Testis (tissue), 2 donors: Measurements from ENCODE around the gene PHF23.

Experiments
- POLR2A ChIP-seq: fragments of 450-650 bp; IDR thresholded peaks from one replicate; pipeline ENCODE4 v1.6.1; 2017; ENCODE audit warnings: antibody characterized with exemption, mild to moderate bottlenecking, moderate library complexity
- TF ChIP-seq, protein P1 (sequence below), 3 experiments: fragments of 450-650 bp in 2 of 3; fragments of 200-600 bp in 1 of 3; sonication (generic) in 1 of 3; IDR thresholded peaks; one replicate each; pipeline ENCODE4 v1.5.1; 2016 to 2019; ENCODE audit warnings: antibody characterized with exemption in 3 of 3, mild to moderate bottlenecking in 2 of 3, moderate library complexity in 1 of 3

DNA sequence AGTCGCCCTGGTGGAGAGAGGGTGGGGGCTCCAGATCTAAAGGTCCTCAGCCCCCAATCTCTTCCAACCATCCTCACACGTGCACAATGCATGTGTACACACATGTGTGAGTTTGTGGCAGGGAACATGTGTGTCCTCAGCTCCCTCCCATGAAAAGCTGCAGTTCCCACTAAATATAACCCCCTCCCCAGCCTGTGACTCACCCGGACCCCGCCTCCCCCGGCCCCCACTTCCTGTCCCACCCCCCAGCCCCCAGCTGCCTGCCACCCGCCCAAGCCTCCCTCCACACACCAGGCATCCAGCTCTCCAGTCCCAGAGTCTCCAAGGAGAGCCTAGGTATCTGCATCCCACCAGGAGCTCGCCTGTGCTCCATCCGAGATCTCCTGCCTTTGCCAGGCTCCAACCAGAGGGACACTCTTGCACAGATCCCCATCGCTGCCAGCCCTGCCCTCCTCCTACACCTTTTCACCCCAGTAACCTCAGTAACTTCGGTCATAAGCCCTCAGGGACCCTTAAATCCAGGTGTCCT, 23.5 kb downstream of the PHF23 start:
- TF ChIP-seq, protein P1, sequence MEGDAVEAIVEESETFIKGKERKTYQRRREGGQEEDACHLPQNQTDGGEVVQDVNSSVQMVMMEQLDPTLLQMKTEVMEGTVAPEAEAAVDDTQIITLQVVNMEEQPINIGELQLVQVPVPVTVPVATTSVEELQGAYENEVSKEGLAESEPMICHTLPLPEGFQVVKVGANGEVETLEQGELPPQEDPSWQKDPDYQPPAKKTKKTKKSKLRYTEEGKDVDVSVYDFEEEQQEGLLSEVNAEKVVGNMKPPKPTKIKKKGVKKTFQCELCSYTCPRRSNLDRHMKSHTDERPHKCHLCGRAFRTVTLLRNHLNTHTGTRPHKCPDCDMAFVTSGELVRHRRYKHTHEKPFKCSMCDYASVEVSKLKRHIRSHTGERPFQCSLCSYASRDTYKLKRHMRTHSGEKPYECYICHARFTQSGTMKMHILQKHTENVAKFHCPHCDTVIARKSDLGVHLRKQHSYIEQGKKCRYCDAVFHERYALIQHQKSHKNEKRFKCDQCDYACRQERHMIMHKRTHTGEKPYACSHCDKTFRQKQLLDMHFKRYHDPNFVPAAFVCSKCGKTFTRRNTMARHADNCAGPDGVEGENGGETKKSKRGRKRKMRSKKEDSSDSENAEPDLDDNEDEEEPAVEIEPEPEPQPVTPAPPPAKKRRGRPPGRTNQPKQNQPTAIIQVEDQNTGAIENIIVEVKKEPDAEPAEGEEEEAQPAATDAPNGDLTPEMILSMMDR (IDR thresholded peaks at IDR 0.05): no peak
- TF ChIP-seq POLR2A: no peak
